HUES6 (cell line): ENCODE measurements around the gene U2AF2.

ENCODE experiments used
- H3K27ac ChIP-seq: 2 replicates; pipeline ENCODE4 v1.7.0; 2013; ENCODE audit warnings: low read depth, mild to moderate bottlenecking, low read length, inconsistent platforms
- H3K27me3 ChIP-seq: 2 replicates; pipeline ENCODE4 v1.6.1; 2013; ENCODE audit warnings: low read length; ENCODE audit not compliant: control insufficient read depth, insufficient read depth
- H3K36me3 ChIP-seq: 2 replicates; pipeline ENCODE4 v1.6.1; 2013; ENCODE audit warnings: low read length; ENCODE audit not compliant: control insufficient read depth, insufficient read depth
- H3K4me1 ChIP-seq: 2 replicates; pipeline ENCODE4 v1.6.1; 2013; ENCODE audit warnings: low read length; ENCODE audit not compliant: control insufficient read depth, insufficient read depth
- H3K4me3 ChIP-seq: 2 replicates; pipeline ENCODE4 v1.5.1; 2013; ENCODE audit warnings: low read depth, low read length
- H3K9ac ChIP-seq: one replicate; pipeline ENCODE4 v1.6.1; 2013; ENCODE audit warnings: mild to moderate bottlenecking, low read length
- H3K9me3 ChIP-seq: 2 replicates; pipeline ENCODE4 v1.6.1; 2013; ENCODE audit warnings: low read depth, low read length; ENCODE audit not compliant: control insufficient read depth, insufficient read depth

Gene U2AF2

DNA sequence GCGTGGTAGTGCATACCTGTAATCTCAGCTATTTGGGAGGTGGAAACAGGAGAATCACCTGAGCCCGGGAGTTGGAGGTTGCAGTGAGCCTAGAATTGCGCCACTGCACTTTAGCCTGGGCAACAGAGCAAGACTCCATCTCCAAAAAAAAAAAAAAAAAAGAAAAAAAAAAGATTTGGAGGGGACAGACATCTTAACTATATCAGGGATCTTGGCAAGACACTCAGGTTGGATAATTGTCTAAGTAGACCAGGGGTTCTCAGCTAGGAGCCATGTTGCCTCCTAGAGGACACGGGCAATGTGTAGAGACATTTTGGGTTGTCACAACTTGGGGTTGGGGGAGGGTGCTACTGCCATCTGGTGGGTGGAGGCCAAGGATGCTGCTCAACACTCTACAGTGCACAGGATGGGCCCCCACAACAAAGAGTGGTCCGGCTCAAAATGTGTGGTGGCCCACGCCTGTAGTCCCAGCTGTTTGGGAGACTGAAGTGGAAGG lies 15.9 kb upstream of the U2AF2 start:
- no peaks in the 10 kb centered on the region for H3K9me3 ChIP-seq
- H3K4me1 ChIP-seq = peaks cover 19% of the 10 kb centered on the region
- no peak overlapping the region for H3K9ac ChIP-seq
- H3K4me3 ChIP-seq = no peak overlapping the region
- no peak overlapping the region for H3K27ac ChIP-seq
- H3K36me3 ChIP-seq = no peaks in the 10 kb centered on the region
- H3K27me3 ChIP-seq = no peaks in the 10 kb centered on the region

DNA sequence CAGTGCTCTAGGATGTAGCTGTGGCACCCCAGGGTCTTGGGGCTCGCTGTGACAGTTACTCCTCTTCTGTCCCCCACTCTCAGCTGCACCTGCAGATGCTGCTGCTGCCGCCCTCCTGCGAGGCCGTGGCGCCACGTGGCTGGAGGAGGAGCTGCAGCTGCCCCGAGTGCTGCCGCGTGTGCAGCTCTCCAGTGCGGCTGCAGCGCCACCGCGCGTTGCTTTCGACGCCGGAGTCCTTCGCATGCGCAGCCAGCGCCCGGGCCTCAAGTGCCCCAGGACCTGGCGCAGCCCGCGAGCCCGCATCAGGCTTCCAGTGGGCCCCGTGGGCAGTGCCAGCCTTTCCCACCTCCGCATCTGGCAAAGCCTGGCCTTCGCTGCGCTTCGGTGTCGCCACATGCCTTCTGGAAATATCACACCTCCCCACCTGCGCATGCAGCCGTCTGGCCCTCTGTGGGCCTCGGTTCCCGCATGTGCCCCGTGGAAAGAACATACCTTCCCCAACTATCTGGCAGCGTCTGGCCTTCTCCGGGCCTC lies 14.7 kb upstream of the U2AF2 start:
- peak overlapping the region; percentile 91 for H3K4me3 ChIP-seq
- H3K4me1 ChIP-seq = peaks cover 19% of the 10 kb centered on the region
- peak overlapping the region; percentile 67 for H3K9ac ChIP-seq
- no peaks in the 10 kb centered on the region for H3K27me3 ChIP-seq
- H3K9me3 ChIP-seq = no peaks in the 10 kb centered on the region
- H3K27ac ChIP-seq = peak overlapping the region; percentile 72; the same call in 1 of the 2 replicates
- peaks cover 8% of the 10 kb centered on the region for H3K36me3 ChIP-seq

GRCh38 chr19:55640577-55641425 lies 14.0 kb upstream of the U2AF2 start, which contains the start of gene ZNF580:
Gene ZNF580 (plus strand): TSS chr19:55641002. CDS start chr19:55642509, 1,507 bp downstream.
- Histone ChIP-seq H3K4me1 (peaks cover 15% of the 10 kb centered on the region), H3K9ac (peak within 1 kb of the TSS; percentile 89), H3K36me3 (peaks cover 15% of the 10 kb centered on the region), H3K4me3 (peak within 1 kb of the TSS; percentile 91), H3K9me3 (no peaks in the 10 kb centered on the region), H3K27ac (peak within 1 kb of the TSS; percentile 72; the same call in 1 of the 2 replicates), H3K27me3 (no peaks in the 10 kb centered on the region)

GRCh38 chr19:55641426-55642152 lies 13.2 kb upstream of the U2AF2 start:
- H3K27me3 ChIP-seq = no peaks in the 10 kb centered on the region

DNA sequence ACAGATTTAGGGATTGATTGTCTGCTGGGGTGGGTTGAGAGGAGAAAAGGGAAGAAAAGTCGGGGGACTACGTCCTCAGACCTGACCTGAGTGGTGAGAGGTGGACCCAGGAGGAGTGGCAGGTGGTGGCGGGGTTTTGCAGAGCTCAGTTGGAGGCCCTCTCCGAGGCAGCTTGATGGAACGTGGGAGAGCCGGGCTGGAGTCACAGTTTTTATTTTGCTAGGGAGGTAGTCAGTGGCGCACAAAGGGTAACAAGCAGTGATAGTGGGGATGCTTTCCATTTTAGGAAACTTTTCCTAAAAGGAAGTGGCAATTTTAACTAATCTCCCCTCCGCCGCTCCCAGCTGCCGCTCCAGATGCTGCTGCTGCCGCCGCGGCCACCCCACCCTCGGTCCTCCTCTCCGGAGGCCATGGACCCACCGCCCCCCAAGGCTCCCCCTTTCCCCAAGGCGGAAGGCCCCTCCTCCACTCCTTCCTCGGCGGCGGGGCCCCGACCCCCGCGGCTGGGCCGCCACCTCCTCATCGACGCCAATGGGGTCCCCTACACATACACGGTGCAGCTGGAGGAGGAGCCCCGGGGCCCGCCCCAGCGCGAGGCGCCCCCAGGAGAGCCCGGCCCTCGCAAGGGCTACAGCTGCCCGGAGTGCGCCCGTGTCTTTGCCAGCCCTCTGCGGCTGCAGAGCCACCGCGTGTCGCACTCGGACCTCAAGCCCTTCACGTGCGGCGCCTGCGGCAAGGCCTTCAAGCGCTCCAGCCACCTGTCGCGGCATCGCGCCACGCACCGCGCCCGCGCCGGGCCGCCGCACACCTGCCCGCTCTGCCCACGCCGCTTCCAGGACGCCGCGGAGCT lies 12.5 kb upstream of the U2AF2 start:
- Histone ChIP-seq H3K4me3 (peak overlapping the region; percentile 91), H3K36me3 (peaks cover 16% of the 10 kb centered on the region), H3K27ac (no peak overlapping the region), H3K9me3 (no peaks in the 10 kb centered on the region), H3K4me1 (peaks cover 14% of the 10 kb centered on the region), H3K9ac (peak overlapping the region; percentile 64), H3K27me3 (no peaks in the 10 kb centered on the region)

More at GRCh38 chr19:55641426-55642152, 13.2 kb upstream of the U2AF2 start:
- no peaks in the 10 kb centered on the region for H3K9me3 ChIP-seq
- peak overlapping the region; percentile 89 for H3K9ac ChIP-seq
- H3K27ac ChIP-seq = peak overlapping the region; percentile 64; the same call in 1 of the 2 replicates
- H3K36me3 ChIP-seq = peaks cover 16% of the 10 kb centered on the region
- peaks cover 10% of the 10 kb centered on the region for H3K4me1 ChIP-seq
- H3K4me3 ChIP-seq = peak overlapping the region; percentile 91

DNA sequence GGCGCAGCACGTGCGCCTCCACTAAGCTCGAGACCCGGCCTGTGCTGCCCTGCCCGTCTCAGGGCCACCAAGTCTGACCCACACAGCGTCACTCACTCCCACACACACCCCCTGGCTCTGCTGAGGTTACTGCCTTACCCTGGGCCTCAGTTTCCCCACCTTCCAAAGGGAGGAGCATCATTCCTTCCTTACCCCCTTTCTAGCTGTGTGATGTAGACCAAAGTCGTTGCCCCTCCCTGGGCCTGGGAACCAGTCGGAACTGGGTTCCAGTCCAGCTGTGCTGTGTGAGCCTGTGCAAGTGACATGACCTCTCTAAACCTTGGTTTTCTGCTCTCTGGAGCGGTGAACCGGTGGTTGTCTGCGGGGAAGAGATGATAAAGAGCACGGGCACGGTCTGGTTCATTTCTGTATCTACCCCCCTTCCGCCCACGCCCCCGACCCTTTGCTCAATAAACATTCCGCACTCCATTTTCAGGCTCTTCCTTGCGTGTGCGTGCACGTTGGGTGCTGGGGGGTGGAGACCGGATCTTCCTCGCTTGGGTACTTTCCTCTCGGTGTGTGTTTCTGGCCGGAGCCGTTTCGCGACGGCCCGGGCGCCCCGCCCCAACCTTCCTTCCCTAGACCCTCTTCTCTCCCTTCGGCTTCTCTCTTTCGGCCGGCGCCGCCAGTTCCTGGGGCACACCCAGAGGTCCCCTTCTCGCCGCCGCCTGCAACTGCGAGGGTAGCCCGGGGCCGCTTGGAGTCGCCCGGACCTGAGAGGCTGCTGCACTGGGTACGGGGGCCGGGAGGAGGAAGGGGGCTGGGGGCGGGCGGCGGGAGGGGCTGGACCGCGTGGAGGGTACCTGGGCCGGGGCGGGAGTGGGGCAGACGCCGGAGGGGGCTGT lies 11.6 kb upstream of the U2AF2 start, which contains the start of gene ZNF581:
ZNF581 (plus strand) TSS at position 647 of the 884 bp plus-strand sequence. CDS start 923 bp downstream, outside the sequence.
- Histone ChIP-seq H3K27ac (peak within 1 kb of the TSS; percentile 63), H3K36me3 (peaks cover 16% of the 10 kb centered on the region), H3K27me3 (no peaks in the 10 kb centered on the region), H3K9me3 (no peaks in the 10 kb centered on the region), H3K4me3 (peak within 1 kb of the TSS; percentile 91), H3K4me1 (peaks cover 14% of the 10 kb centered on the region), H3K9ac (peak within 1 kb of the TSS; percentile 92)

- peak overlapping the region; percentile 63 for H3K27ac ChIP-seq
- peak overlapping the region; percentile 92 for H3K9ac ChIP-seq
- H3K36me3 ChIP-seq = peaks cover 16% of the 10 kb centered on the region
- no peaks in the 10 kb centered on the region for H3K9me3 ChIP-seq
- peak overlapping the region; percentile 91 for H3K4me3 ChIP-seq
- H3K4me1 ChIP-seq = peaks cover 18% of the 10 kb centered on the region
- H3K27me3 ChIP-seq = no peaks in the 10 kb centered on the region
Measured at GRCh38 chr19:55643887-55644176, 11.0 kb upstream of the U2AF2 start.

- Histone ChIP-seq H3K4me3 (peak overlapping the region; percentile 91), H3K27ac (peak overlapping the region; percentile 63; the same call in 1 of the 2 replicates), H3K9ac (peak overlapping the region; percentile 92), H3K27me3 (no peaks in the 10 kb centered on the region), H3K9me3 (no peaks in the 10 kb centered on the region), H3K36me3 (peaks cover 16% of the 10 kb centered on the region), H3K4me1 (peaks cover 18% of the 10 kb centered on the region)
Measured at GRCh38 chr19:55644191-55644833, 10.5 kb upstream of the U2AF2 start.

GRCh38 chr19:55644842-55645511 lies 9.9 kb upstream of the U2AF2 start:
- no peak overlapping the region for H3K27ac ChIP-seq
- no peaks in the 10 kb centered on the region for H3K27me3 ChIP-seq
- H3K9me3 ChIP-seq = no peaks in the 10 kb centered on the region
- peaks cover 18% of the 10 kb centered on the region for H3K4me1 ChIP-seq
- H3K36me3 ChIP-seq = peaks cover 16% of the 10 kb centered on the region
- peak overlapping the region; percentile 91 for H3K4me3 ChIP-seq
- peak overlapping the region; percentile 92 for H3K9ac ChIP-seq
